T47D (cell line): ENCODE measurements around the gene HABP2.

Experiments used
- DNase-seq, 2 experiments: peaks; one replicate each; pipeline versions ENCODE4 v3.0.0 to v3.0.0-alpha.2; 2011 to 2012; ENCODE audit warnings: low read depth in 1 of 2, low spot score in 1 of 2
- JUND ChIP-seq: IDR thresholded peaks from 2 replicates; pipeline ENCODE4 v1.6.1; 2012; ENCODE audit warnings: low read depth
- in situ Hi-C: cut with HindIII; loops from 2 replicates; pipeline ENCODE4 v1.10.0; 2016; ENCODE audit warnings: low sequenced_read_pairs, low pct_unique_long_range_greater_than_20kb

The HABP2 gene

GRCh38 chr10:113604572-113604971 lies 51.7 kb downstream of the HABP2 start:
- no peak for DNase-seq
- no peak for TF ChIP-seq JUND
- in situ Hi-C loops = no loop called here

- in situ Hi-C loops = no loop called here
- no peak for TF ChIP-seq JUND
- DNase-seq = no peak
These were observed 52.6 kb downstream of the HABP2 start for GRCh38 chr10:113605268-113605978.

GRCh38 chr10:113609704-113610108 lies 56.9 kb downstream of the HABP2 start:
- no peak for TF ChIP-seq JUND
- no peak for DNase-seq
- in situ Hi-C loops = no loop called here

- no peak for TF ChIP-seq JUND
- in situ Hi-C loops = no loop called here
- DNase-seq = no peak
These were observed 58.1 kb downstream of the HABP2 start for GRCh38 chr10:113610631-113611601.

GRCh38 chr10:113612154-113612553 lies 59.3 kb downstream of the HABP2 start:
- TF ChIP-seq JUND = no peak
- in situ Hi-C loops = no loop called here
- DNase-seq = no peak

GRCh38 chr10:113613427-113613826 lies 60.6 kb downstream of the HABP2 start:
- in situ Hi-C loops = no loop called here
- TF ChIP-seq JUND = no peak
- DNase-seq = no peak

- DNase-seq = no peak
- in situ Hi-C loops = no loop called here
- no peak for TF ChIP-seq JUND
These were observed 61.3 kb downstream of the HABP2 start for GRCh38 chr10:113613977-113614690.

GRCh38 chr10:113616244-113617074 lies 63.6 kb downstream of the HABP2 start:
- TF ChIP-seq JUND = no peak
- DNase-seq = peak in 1 of 2 experiments; percentile 30
- in situ Hi-C loops = no loop called here

GRCh38 chr10:113617086-113617485 lies 64.2 kb downstream of the HABP2 start:
- TF ChIP-seq JUND = no peak
- no peak for DNase-seq
- in situ Hi-C loops = no loop called here

GRCh38 chr10:113618338-113618737 lies 65.5 kb downstream of the HABP2 start:
- in situ Hi-C loops = no loop called here
- DNase-seq = no peak
- no peak for TF ChIP-seq JUND

- no peak for TF ChIP-seq JUND
- in situ Hi-C loops = no loop called here
- no peak for DNase-seq
These were observed 66.5 kb downstream of the HABP2 start for GRCh38 chr10:113619401-113619800.

- in situ Hi-C loops = no loop called here
- TF ChIP-seq JUND = no peak
- DNase-seq = no peak
These were observed 67.7 kb downstream of the HABP2 start for GRCh38 chr10:113620511-113620910.
